HG03025 (cell line): ENCODE measurements around the gene MAT1A.
"Not testable (repeated sequence)": the region's sequence is repeated elsewhere in the genome, so short reads cannot be mapped to it uniquely, and the experiment has no call there.

Experiments used
- ATAC-seq: cut with Tn5 transposase; IDR thresholded peaks from one replicate; pipeline ENCODE4 v1.9.1; 2021; ENCODE audit warnings: mild to moderate bottlenecking, moderate library complexity; ENCODE audit not compliant: unreplicated experiment, low FRiP score

Gene MAT1A

GRCh38 chr10:80268266-80268665, 21.2 kb downstream of the MAT1A start:
- ATAC-seq: no peak

GRCh38 chr10:80266513-80266863, 23.0 kb downstream of the MAT1A start:
- ATAC-seq: no peak

GRCh38 chr10:80265740-80266512, 23.5 kb downstream of the MAT1A start:
- no peak for ATAC-seq

GRCh38 chr10:80264081-80265056, 25.1 kb downstream of the MAT1A start:
- ATAC-seq: no peak

GRCh38 chr10:80261316-80262030, 28.0 kb downstream of the MAT1A start:
- no peak for ATAC-seq

- ATAC-seq: no peak
Observed at GRCh38 chr10:80260295-80261243, 28.9 kb downstream of the MAT1A start.

- ATAC-seq: no peak
Observed at GRCh38 chr10:80259405-80259871, 30.0 kb downstream of the MAT1A start.

- not testable (repeated sequence) for ATAC-seq
Observed at GRCh38 chr10:80256798-80257197, 32.7 kb downstream of the MAT1A start.

GRCh38 chr10:80254726-80255125, 34.7 kb downstream of the MAT1A start:
- not testable (repeated sequence) for ATAC-seq

GRCh38 chr10:80253963-80254271, 35.5 kb downstream of the MAT1A start:
- not testable (repeated sequence) for ATAC-seq

GRCh38 chr10:80253266-80253962, 36.0 kb downstream of the MAT1A start:
- ATAC-seq: peak; percentile 44

- no peak for ATAC-seq
Observed at GRCh38 chr10:80252296-80252887, 37.1 kb downstream of the MAT1A start.

- not testable (repeated sequence) for ATAC-seq
Observed at GRCh38 chr10:80251703-80252280, 37.7 kb downstream of the MAT1A start.

- not testable (repeated sequence) for ATAC-seq
Observed at GRCh38 chr10:80250399-80250798, 39.1 kb downstream of the MAT1A start.

- not testable (repeated sequence) for ATAC-seq
Observed at GRCh38 chr10:80249906-80250305, 39.6 kb downstream of the MAT1A start.

GRCh38 chr10:80247611-80248010, 41.8 kb downstream of the MAT1A start:
- ATAC-seq: not testable (repeated sequence)

GRCh38 chr10:80244371-80244770, 45.1 kb downstream of the MAT1A start:
- ATAC-seq: not testable (repeated sequence)

- not testable (repeated sequence) for ATAC-seq
Observed at GRCh38 chr10:80242341-80242740, 47.1 kb downstream of the MAT1A start.
